Measurements from ENCODE around the gene LSM12.

The LSM12 gene

GRCh38 chr17:44007346-44008204, 58.9 kb downstream of the LSM12 start:
- in situ Hi-C loops (cut with HindIII; ENCODE audit: low sequenced_read_pairs) = no loop called here
- DNase-seq (ENCODE audit: low read depth, low spot score) = no peak
- no peak for TF ChIP-seq CTCF (IDR thresholded peaks at IDR 0.05; ENCODE audit: low read depth, low read length)
- peak overlapping the region; percentile 67 for H3K4me3 ChIP-seq (ENCODE audit: low read depth, low read length)

GRCh38 chr17:44006598-44007345, 59.7 kb downstream of the LSM12 start:
- in situ Hi-C loops (cut with HindIII; ENCODE audit: low sequenced_read_pairs) = no loop called here
- DNase-seq (ENCODE audit: low read depth, low spot score) = peak; percentile 99

GRCh38 chr17:44006272-44006597, 60.2 kb downstream of the LSM12 start:
- in situ Hi-C loops (cut with HindIII; ENCODE audit: low sequenced_read_pairs) = no loop called here
- DNase-seq (ENCODE audit: low read depth, low spot score) = no peak
- no peak for TF ChIP-seq CTCF (IDR thresholded peaks at IDR 0.05; ENCODE audit: low read depth, low read length)
- H3K4me3 ChIP-seq (ENCODE audit: low read depth, low read length) = peak overlapping the region; percentile 67

More at GRCh38 chr17:44006598-44007345, 59.7 kb downstream of the LSM12 start:
- peak overlapping the region; percentile 67 for H3K4me3 ChIP-seq (ENCODE audit: low read depth, low read length)
- TF ChIP-seq CTCF (IDR thresholded peaks at IDR 0.05; ENCODE audit: low read depth, low read length) = peak; percentile 75

GRCh38 chr17:44005527-44006271, 60.8 kb downstream of the LSM12 start:
- in situ Hi-C loops (cut with HindIII; ENCODE audit: low sequenced_read_pairs) = no loop called here
- H3K4me3 ChIP-seq (ENCODE audit: low read depth, low read length) = peak overlapping the region; percentile 67
- TF ChIP-seq CTCF (IDR thresholded peaks at IDR 0.05; ENCODE audit: low read depth, low read length) = peak; percentile 31
- DNase-seq (ENCODE audit: low read depth, low spot score) = peak; percentile 24

GRCh38 chr17:44004761-44005526, 61.5 kb downstream of the LSM12 start:
- TF ChIP-seq CTCF (IDR thresholded peaks at IDR 0.05; ENCODE audit: low read depth, low read length) = no peak
- DNase-seq (ENCODE audit: low read depth, low spot score) = peak; percentile 14
- in situ Hi-C loops (cut with HindIII; ENCODE audit: low sequenced_read_pairs) = no loop called here
- peak overlapping the region; percentile 67 for H3K4me3 ChIP-seq (ENCODE audit: low read depth, low read length)
